ENCODE measurements around the gene NKX6-2.
"Not testable (repeated sequence)": the region's sequence is repeated elsewhere in the genome, so short reads cannot be mapped to it uniquely, and the experiment has no call there.

The NKX6-2 gene

DNA sequence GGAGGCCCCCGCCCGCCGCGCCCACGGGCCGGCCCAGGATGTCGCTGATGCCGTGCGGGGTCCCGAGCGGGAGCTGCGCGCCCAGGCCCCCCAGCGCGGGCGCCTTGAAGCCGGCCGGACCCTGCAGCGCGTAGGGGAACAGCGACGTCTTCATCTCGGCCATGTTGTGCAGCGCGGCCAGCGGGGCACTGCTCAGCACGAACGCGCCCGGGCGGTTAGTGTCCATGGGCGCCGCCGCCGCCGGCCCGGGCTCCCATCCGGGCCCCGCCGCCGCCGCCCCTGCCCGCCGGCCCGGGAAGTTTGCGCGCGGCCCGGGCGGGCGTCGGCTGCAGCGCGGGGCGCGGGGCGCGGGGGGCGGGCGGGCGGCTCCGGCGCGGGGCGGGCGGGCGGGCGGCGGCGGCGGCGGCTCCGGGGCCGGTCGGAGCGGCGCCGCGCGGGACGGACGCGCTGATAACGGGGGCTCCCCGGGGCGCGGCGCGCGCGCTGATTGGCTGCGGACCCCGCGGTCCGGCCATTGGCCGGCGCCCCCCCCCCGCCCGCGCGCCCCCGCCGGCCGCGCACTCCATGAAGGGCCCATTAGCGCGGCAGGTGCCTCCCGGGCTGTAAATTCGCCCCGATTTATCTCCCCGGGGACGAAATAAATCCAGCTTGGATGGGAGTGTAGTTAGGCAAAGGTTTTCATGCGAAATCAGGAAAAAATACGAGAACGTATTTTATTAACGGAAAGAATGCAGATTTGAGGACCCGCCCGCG, at the start of gene NKX6-2:
Gene NKX6-2 (minus strand): TSS at position 425 of the 753 bp plus-strand sequence. CDS start 199 bp downstream, at position 226.
- no peak within 1 kb of the TSS for H3K27ac Mint-ChIP-seq
- H3K36me3 Mint-ChIP-seq: peaks cover 21 to 25% of the 10 kb centered on the region in 2 donors
- H3K4me1 Mint-ChIP-seq: peaks cover 0 to 8% of the 10 kb centered on the region in 2 donors
- H3K9me3 Mint-ChIP-seq: no peaks in the 10 kb centered on the region
- no peak for DNase-seq
- peaks cover 14 to 39% of the 10 kb centered on the region in 2 donors for H3K27me3 Mint-ChIP-seq
- peak within 1 kb of the TSS in 1 of 2 donors; percentile 22 for H3K4me3 Mint-ChIP-seq
- ATAC-seq (replicated peaks): no peak

DNA sequence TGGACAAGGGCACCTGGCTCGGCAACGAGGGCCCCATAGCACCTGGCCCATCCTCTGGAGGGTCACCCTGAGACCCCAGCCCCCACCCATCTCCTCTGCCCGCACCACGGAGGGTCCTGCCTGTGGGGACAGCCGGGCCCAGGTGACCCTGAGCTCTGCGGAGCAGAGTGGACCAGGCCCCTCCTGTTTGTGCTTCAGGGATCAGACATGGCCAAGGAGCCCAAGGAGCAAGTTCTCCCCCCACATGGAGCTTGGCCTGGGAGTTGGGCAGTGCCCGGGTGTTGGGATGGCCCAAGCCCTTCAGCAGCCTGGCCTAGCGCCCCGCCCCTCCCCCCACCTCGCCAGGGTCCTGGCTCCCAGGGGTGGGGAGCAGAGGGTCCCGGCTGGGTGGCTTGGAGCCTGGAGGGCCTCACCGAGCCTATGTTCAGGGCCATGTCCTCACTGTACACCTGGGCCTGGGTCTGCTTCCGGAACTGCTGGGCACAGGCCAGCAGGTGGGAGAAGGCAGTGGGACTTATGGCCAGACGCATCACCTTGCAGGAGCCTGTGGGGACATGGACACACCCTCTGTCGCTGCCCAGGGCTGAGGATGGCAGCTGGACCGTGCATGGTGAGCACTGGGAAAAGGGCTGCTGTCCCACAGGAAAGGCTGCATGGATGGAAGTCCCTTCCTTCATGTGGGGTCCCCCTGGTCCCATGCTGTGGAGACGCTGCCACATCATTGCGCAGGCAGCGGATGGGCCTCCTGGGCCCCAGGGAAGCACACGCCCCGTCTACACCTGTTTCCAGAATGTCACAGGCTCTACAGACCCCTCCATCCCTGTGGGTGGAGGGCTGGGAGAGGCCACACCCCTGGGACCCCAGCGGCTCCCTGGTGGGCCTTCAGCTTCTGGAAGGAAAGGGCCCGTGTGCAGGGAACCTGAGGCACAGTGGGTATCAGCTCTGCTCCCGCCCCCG, 49.2 kb upstream of the NKX6-2 start:
- peaks cover 0 to 31% of the 10 kb centered on the region in 2 donors for H3K27me3 Mint-ChIP-seq
- H3K27ac Mint-ChIP-seq: no peak overlapping the region
- no peaks in the 10 kb centered on the region for H3K9me3 Mint-ChIP-seq
- no peak for ATAC-seq (replicated peaks)
- no peak overlapping the region for H3K4me3 Mint-ChIP-seq
- no peak for DNase-seq
- H3K36me3 Mint-ChIP-seq: no peaks in the 10 kb centered on the region
- peaks cover 6 to 8% of the 10 kb centered on the region in 2 donors for H3K4me1 Mint-ChIP-seq

DNA sequence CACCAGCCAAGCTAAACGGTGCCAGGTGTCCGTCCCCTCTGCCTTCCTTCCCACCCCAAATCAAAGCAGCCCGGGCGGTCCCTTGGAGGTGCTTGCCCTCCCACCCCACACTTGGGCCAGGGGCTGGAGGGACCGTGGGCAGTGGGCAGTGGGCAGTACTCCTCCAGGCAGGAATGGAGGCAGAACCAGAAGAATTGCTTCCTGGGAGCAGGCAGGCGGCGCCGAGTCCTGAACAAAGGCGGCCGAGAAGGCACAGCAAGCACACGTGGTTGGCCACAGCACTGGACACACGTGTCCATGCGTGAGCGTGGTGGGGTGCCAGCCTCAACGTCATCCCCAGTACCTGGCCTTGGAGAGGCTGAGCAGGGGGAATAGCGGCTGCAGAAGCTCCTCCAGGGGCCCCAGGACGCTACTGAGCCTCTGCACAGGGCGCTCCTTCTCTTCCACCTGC, 48.4 kb upstream of the NKX6-2 start:
- H3K4me3 Mint-ChIP-seq: no peak overlapping the region
- H3K4me1 Mint-ChIP-seq: peaks cover 5 to 8% of the 10 kb centered on the region in 2 donors
- H3K36me3 Mint-ChIP-seq: no peaks in the 10 kb centered on the region

DNA sequence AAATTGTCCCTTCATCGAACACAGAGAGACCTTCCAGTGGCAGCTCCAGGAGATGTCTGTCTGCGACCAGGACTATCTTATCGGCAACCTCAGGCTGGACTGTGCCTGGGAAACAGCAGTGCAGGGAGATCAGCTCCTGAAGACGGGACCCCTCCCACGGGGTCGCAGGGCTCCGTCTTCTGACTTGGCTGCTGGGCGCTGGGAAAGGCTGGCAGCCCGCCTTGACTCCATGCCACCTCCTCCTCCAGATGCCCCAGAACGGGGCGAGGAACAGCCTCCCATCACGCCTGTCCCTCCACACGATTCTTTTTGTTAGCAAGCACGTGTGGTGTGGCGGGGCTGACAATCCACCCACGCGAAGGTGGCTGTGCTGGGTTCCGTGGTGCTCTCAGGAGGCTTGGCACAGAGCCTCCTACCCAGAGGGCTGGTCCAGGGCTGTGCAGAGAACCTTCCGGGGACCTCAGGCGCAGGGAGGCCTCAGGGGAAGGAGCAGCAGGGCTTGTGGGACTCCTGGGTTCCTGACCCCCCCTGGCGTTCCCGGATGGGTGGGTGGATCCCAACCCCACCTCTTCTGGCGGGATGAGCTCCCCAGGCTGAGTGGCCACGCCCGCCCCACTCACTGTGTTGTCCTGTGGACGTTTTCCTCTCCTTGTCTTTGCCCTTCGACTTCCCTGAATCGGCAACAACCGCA, 47.6 kb upstream of the NKX6-2 start:
- Mint-ChIP-seq H3K27ac (no peak overlapping the region), H3K4me3 (no peak overlapping the region), H3K4me1 (peaks cover 5 to 8% of the 10 kb centered on the region in 2 donors), H3K9me3 (no peaks in the 10 kb centered on the region), H3K27me3 (peaks cover 0 to 26% of the 10 kb centered on the region in 2 donors), H3K36me3 (no peaks in the 10 kb centered on the region)
- DNase-seq (no peak), ATAC-seq (replicated peaks) (no peak)

More for the DNA sequence above, 48.4 kb upstream of the NKX6-2 start:
- Mint-ChIP-seq H3K27me3 (peaks cover 0 to 32% of the 10 kb centered on the region in 2 donors), H3K9me3 (no peaks in the 10 kb centered on the region), H3K27ac (no peak overlapping the region)
- DNase-seq: no peak
- no peak for ATAC-seq (replicated peaks)

DNA sequence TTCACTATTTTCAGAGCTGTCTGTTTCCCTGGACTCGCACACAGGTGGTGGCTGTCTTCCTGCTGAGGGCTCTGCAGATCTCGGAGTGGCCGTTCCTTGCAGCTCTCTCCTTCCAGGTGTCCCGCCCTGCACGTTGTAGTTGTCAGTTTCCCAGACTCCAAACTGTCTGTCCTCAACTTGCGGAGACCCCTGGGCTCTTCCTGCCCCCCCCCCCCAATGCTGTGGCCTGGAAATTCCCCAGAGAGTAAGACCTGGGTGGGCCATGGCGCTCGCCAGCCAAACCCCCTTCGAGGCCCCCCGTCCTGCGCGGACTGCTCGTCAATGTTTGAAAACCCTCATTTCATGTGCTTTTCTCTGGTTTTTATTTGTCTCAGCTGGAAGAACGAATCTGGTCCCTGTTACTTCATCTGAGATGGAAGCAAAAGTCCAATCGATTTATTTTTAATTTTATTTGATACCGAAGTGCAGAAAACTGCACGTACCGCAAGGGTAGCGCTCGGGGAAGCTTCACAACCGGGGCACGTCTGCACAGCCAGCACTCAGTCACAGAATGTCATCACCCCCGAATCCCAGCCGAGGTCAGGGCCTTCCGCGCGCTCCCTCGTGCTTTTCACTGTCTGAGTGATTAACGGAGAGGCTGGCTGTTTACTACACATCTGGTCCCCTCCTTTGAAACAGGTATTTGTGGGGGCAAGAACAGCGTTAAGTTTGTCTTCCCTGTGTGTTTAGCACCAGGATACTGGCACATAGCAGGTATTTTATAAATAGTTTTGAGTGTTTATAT, 46.4 kb upstream of the NKX6-2 start:
- ATAC-seq (replicated peaks) (no peak), DNase-seq (no peak)
- H3K27ac Mint-ChIP-seq: no peak overlapping the region
- no peak overlapping the region for H3K4me3 Mint-ChIP-seq
- H3K4me1 Mint-ChIP-seq: peaks cover 5 to 8% of the 10 kb centered on the region in 2 donors
- H3K27me3 Mint-ChIP-seq: peaks cover 0 to 26% of the 10 kb centered on the region in 2 donors
- no peaks in the 10 kb centered on the region for H3K36me3 Mint-ChIP-seq
- no peaks in the 10 kb centered on the region for H3K9me3 Mint-ChIP-seq

DNA sequence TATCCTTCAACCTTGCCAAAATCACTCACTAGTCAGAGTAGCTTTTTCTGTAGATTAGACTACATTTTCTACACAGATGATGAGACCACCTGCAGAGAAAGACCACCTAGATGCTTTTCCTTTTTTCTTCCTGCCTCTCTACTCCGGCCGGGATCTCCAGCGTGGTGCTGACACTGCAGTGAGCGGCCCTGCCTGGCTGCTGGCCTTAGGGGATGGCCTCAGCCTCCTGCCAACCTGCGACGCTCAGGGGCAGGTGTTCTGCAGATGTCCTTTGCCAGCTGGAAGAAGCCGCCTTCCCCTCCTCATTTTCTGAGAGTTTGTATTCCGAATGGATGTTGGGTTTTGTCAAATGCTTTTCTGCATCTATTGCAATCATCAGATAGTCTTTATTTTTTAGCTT, 43.5 kb upstream of the NKX6-2 start:
- ATAC-seq (replicated peaks) (no peak), DNase-seq (no peak)
- Mint-ChIP-seq H3K9me3 (peaks cover 0 to 1% of the 10 kb centered on the region in 2 donors), H3K4me3 (no peak overlapping the region), H3K27ac (no peak overlapping the region), H3K36me3 (no peaks in the 10 kb centered on the region), H3K4me1 (no peaks in the 10 kb centered on the region), H3K27me3 (peaks cover 0 to 26% of the 10 kb centered on the region in 2 donors)

DNA sequence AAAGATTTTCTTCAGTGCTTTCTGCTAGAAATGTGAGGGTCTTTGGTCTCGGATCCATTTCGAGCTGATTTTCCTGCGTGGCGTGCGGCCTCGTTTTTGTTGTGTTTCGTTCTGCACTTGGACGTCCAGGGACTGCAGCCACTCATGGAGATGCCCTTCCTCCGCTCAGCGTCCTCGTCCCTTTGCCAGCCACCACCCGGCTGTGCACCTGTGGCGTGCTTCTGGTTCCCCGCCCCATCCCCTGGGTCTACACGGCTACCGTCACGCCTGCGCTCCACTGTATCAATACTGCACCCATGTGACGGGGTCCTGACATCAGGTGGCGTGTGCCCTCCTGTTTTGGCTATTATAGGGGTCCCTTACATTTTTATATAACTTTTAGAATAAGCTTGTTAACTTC, 42.7 kb upstream of the NKX6-2 start:
- H3K4me3 Mint-ChIP-seq: no peak overlapping the region
- H3K36me3 Mint-ChIP-seq: no peaks in the 10 kb centered on the region
- H3K9me3 Mint-ChIP-seq: peaks cover 0 to 1% of the 10 kb centered on the region in 2 donors
- no peaks in the 10 kb centered on the region for H3K4me1 Mint-ChIP-seq
- ATAC-seq (replicated peaks): no peak
- peaks cover 0 to 26% of the 10 kb centered on the region in 2 donors for H3K27me3 Mint-ChIP-seq
- no peak overlapping the region for H3K27ac Mint-ChIP-seq
- no peak for DNase-seq

DNA sequence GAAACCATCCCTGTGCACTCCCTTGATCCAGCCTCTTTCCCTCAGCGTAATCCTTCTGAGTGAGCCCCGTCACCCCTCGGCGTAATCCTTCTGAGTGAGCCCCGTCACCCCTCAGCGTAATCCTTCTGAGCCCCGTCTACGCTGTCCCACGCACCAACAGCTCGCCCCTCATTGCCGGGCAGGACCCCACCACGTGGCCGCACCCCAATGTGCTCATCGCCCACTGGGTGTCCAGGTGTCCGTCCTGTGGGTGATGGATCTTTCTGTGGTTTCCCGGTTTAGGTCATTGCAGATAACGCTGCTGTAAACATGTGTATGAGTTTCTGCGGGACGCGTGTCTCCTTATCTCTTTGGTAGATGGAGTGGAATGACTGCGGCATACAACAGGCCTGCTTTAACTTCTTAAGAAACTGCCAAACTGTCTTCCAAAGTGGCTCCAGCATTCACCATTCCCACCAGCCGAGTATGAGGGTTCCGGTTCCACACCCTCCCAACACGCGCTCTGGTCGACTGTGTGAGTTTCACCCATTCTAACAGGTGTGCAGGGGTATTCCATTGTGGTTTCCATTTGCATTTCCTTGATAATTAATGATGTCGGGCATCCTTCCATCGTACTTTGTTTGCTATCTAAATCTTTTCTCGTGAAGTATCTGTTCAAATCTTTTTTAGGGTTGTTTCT, 42.1 kb upstream of the NKX6-2 start:
- H3K4me1 Mint-ChIP-seq: no peaks in the 10 kb centered on the region
- no peak overlapping the region for H3K4me3 Mint-ChIP-seq
- ATAC-seq (replicated peaks) (no peak), DNase-seq (no peak)
- peak overlapping the region; percentile 44 for H3K27ac Mint-ChIP-seq
- H3K36me3 Mint-ChIP-seq: no peaks in the 10 kb centered on the region
- peaks cover 0 to 1% of the 10 kb centered on the region in 2 donors for H3K9me3 Mint-ChIP-seq
- peaks cover 0 to 26% of the 10 kb centered on the region in 2 donors for H3K27me3 Mint-ChIP-seq

DNA sequence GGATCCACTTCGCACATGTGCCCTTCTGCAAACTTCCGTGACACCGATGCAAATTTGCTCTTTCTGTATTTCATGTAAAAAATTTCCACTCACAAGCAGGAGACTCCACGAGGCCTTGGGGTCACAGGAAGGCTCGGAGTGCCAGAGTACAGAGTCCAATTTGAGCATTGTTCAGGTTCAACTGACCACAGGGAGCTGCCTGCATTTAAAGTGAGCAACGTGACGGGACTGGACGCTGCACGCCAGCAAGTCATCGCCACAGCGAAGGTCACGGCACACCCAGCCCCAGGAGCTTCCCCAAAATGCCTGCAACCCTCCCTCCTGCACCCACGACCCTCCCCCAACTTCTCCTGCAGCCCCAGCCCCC, 41.5 kb upstream of the NKX6-2 start:
- H3K9me3 Mint-ChIP-seq: peaks cover 0 to 1% of the 10 kb centered on the region in 2 donors
- H3K27me3 Mint-ChIP-seq: peaks cover 0 to 25% of the 10 kb centered on the region in 2 donors
- peak overlapping the region; percentile 44 for H3K27ac Mint-ChIP-seq
- DNase-seq (no peak), ATAC-seq (replicated peaks) (no peak)
- no peak overlapping the region for H3K4me3 Mint-ChIP-seq
- no peaks in the 10 kb centered on the region for H3K36me3 Mint-ChIP-seq
- H3K4me1 Mint-ChIP-seq: no peaks in the 10 kb centered on the region

DNA sequence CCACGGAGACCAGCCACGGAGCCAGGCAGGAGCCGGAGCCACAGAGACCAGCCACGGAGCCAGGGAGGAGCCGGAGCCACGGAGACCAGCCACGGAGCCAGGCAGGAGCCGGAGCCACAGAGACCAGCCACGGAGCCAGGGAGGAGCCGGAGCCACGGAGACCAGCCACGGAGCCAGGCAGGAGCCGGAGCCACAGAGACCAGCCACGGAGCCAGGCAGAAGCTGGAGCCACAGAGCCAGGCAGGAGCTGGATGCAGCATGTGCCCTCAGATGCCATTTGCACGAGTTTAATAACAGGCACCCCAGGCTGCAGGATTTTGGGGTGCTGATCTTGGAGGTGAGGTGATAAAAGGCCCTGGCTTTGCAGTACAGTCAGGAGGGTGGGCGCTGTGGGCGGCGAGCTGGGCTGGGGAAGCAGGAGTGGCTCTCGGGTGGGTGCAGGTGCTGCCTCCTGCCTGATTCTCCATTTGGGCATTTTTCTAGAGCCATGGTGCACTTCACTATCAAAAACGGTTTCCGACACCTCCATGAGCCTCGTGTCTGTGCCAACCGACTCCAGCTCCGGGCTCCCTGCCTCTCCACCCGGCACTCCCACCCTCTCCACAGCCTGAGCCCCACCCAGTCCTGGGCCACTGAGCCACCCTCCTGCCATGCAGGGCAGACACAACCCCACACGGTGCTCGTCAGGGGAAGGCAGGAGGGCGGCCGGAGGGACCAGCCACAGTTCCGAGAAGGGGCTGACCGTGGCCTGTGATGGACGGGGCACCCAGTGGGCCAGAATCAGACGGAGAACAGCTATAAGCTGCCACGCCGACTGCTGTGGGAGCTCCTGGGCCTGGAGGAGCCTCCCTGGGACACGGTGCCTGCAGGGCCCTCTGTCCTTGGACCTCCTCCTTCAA, 40.8 kb upstream of the NKX6-2 start:
- H3K27me3 Mint-ChIP-seq: peaks cover 0 to 18% of the 10 kb centered on the region in 2 donors
- H3K27ac Mint-ChIP-seq: peak overlapping the region; percentile 42
- no peak overlapping the region for H3K4me3 Mint-ChIP-seq
- DNase-seq (no peak), ATAC-seq (replicated peaks) (no peak)
- peaks cover 0 to 1% of the 10 kb centered on the region in 2 donors for H3K9me3 Mint-ChIP-seq
- H3K36me3 Mint-ChIP-seq: no peaks in the 10 kb centered on the region
- no peaks in the 10 kb centered on the region for H3K4me1 Mint-ChIP-seq

DNA sequence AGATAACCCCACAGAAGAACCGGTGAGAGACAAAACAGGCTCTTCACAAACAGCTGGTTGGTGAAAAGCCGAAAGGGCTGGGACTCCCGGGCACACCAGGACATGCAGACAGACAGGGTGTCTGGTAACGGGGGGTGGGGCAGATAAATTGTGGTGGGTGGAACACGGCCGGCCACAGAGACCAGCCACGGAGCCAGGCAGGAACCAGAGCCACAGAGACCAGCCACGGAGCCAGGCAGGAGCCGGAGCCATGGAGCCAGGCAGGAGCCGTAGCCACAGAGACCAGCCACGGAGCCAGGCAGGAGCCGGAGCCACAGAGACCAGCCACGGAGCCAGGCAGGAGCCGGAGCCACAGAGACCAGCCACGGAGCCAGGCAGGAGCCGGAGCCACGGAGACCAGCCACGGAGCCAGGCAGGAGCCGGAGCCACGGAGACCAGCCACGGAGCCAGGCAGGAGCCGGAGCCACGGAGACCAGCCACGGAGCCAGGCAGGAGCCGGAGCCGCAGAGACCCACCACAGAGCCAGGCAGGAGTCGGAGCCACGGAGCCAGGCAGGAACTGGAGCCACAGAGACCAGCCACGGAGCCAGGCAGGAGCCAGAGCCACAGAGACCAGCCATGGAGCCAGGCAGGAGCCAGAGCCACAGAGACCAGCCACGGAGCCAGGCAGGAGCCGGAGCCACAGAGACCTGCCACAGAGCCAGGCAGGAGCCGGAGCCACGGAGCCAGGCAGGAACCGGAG, 40.0 kb upstream of the NKX6-2 start:
- not testable (repeated sequence) for DNase-seq; H3K4me1 Mint-ChIP-seq; H3K36me3 Mint-ChIP-seq; ATAC-seq (replicated peaks); H3K9me3 Mint-ChIP-seq
- H3K4me3 Mint-ChIP-seq: peak overlapping the region in 1 of 2 donors; percentile 50
- H3K27me3 Mint-ChIP-seq: peaks cover 0 to 10% of the 10 kb centered on the region in 2 donors
- H3K27ac Mint-ChIP-seq: peak overlapping the region; percentile 86

DNA sequence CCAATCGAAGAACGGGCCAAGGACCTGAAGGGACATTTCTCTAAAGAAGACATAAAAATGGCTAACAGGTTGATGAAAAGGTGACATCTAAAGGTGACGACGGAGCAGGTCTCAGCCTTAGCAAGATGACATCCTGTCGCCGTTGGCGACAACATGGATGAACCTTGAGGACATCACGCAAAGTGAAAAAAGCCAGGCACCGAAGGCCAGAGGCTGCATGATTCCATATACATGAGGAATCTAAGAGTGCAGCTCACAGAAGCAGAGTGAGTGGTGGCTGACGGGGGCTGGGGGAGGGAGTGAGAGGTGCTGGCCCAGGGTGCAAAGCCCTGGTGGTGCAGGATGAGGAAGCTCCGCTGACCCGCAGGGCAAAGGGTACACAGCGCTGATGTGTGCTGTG, 34.1 kb upstream of the NKX6-2 start:
- no peak overlapping the region for H3K27ac Mint-ChIP-seq
- H3K27me3 Mint-ChIP-seq: peaks cover 8 to 9% of the 10 kb centered on the region in 2 donors
- no peaks in the 10 kb centered on the region for H3K4me1 Mint-ChIP-seq
- no peaks in the 10 kb centered on the region for H3K9me3 Mint-ChIP-seq
- DNase-seq: no peak
- H3K36me3 Mint-ChIP-seq: no peaks in the 10 kb centered on the region
- ATAC-seq (replicated peaks): no peak
- H3K4me3 Mint-ChIP-seq: no peak overlapping the region
